A549 treated with GW870086 at 1 μM for 4 hours (cell line): ENCODE measurements around the gene P4HTM. TPM values are rescaled to one million over a fixed set of nuclear protein-coding genes. Genes with fewer than 3 reads are reported as not detected.

Experiments used
- total RNA-seq: library from RNA; stranded (reverse); fragments of 200-300 nt; extraction: Qiagen RNA extraction; gene quantifications from 5 replicates; pipeline ENCODE4 v1.2.3, GENCODE V29; 2022; ENCODE audit warnings: low read depth

Gene P4HTM
- total RNA-seq, result 14.5 to 18.1 TPM (median 16.6 TPM) in 5 replicates

GRCh38 chr3:48989796-48990635, at the start of gene P4HTM:
TSS of gene P4HTM (plus strand) at chr3:48990241. CDS start at chr3:48990257, 16 bp downstream.

GRCh38 chr3:49007068-49007770, 17.2 kb downstream of the P4HTM start, which contains the start of gene WDR6:
TSS of gene WDR6 (plus strand) at chr3:49007391. CDS start at chr3:49007432, 41 bp downstream.

GRCh38 chr3:49017971-49018706, 28.1 kb downstream of the P4HTM start, which contains the start of gene DALRD3:
TSS of gene DALRD3 (minus strand) at chr3:49018580. CDS start at chr3:49018564, 16 bp downstream.

GRCh38 chr3:49021813-49022687, 32.0 kb downstream of the P4HTM start, which contains the start of gene NDUFAF3:
TSS of gene NDUFAF3 (plus strand) at chr3:49022121. CDS start at chr3:49022145, 24 bp downstream.

GRCh38 chr3:49028673-49029562, 38.9 kb downstream of the P4HTM start, which contains the start of gene IMPDH2:
TSS of gene IMPDH2 (minus strand) at chr3:49029398. CDS start at chr3:49029350, 48 bp downstream.

Other genes with a start within 250 kb of the P4HTM start
- gene PRKAR2A, start 142.4 kb upstream of the P4HTM start, total RNA-seq, result 14.5 to 21.4 TPM (median 16.9 TPM) in 5 replicates
- 9.6 to 11.3 TPM (median 10.8 TPM) in 5 replicates for gene SLC25A20, start 91.4 kb upstream of the P4HTM start, total RNA-seq
- 51.7 to 59.8 TPM (median 57.3 TPM) in 5 replicates for gene ARIH2, start 71.4 kb upstream of the P4HTM start, total RNA-seq
- 61.1 to 69.8 TPM (median 66.9 TPM) in 5 replicates for gene WDR6, start 17.1 kb downstream of the P4HTM start, total RNA-seq
- 20.4 to 26.4 TPM (median 22.4 TPM) in 5 replicates for gene DALRD3, start 28.3 kb downstream of the P4HTM start, total RNA-seq
- 63.1 to 98.4 TPM (median 86.2 TPM) in 5 replicates for gene NDUFAF3, start 31.9 kb downstream of the P4HTM start, total RNA-seq
- 147 to 166 TPM (median 153 TPM) in 5 replicates for gene IMPDH2, start 39.2 kb downstream of the P4HTM start, total RNA-seq
- 32.8 to 39.1 TPM (median 38.5 TPM) in 5 replicates for gene QRICH1, start 103.8 kb downstream of the P4HTM start, total RNA-seq
- 129 to 152 TPM (median 140 TPM) in 5 replicates for gene QARS1, start 114.5 kb downstream of the P4HTM start, total RNA-seq
- 17.5 to 23.3 TPM (median 21.3 TPM) in 5 replicates for gene USP19, start 130.6 kb downstream of the P4HTM start, total RNA-seq
- 86.4 to 110 TPM (median 98.1 TPM) in 5 replicates for gene LAMB2, start 142.8 kb downstream of the P4HTM start, total RNA-seq
- gene CCDC71, start 176.1 kb downstream of the P4HTM start, total RNA-seq, result 11.0 to 14.9 TPM (median 12.2 TPM) in 5 replicates
- gene KLHDC8B, start 181.4 kb downstream of the P4HTM start, total RNA-seq, result 4.6 to 6.7 TPM (median 4.9 TPM) in 5 replicates